Kidney (tissue), 14 donors: ENCODE measurements around the gene QDPR. TPM values are rescaled to one million over a fixed set of nuclear protein-coding genes. Genes with fewer than 3 reads are reported as not detected.
A peak's percentile ranks its signal among the peaks of the same experiment; 100 is the strongest.

Source experiments
- DNase-seq, 5 donors: peaks; one replicate each; pipeline ENCODE4 v3.0.0-alpha.2; 2013 to 2020
- FAIRE-seq: peaks from 2 replicates; lab custom pipeline; 2012; peaks lifted over from hg19 to GRCh38; lab: Jason Lieb, UNC
- H3K27ac ChIP-seq, 2 donors: one replicate each; pipeline ENCODE4 v1.7.0; 2013; ENCODE audit warnings: low read depth in 2 of 2, low read length in 2 of 2, inconsistent platforms in 1 of 2
- H3K27me3 ChIP-seq: one replicate; pipeline ENCODE4 v1.7.1; 2013; ENCODE audit warnings: low read length, inconsistent platforms; ENCODE audit not compliant: control insufficient read depth, insufficient read depth
- H3K36me3 ChIP-seq, 3 donors: one replicate each; pipeline versions ENCODE4 v1.7.0 to v1.7.1; 2013; ENCODE audit warnings: low read length in 3 of 3, control low read depth in 1 of 3, inconsistent platforms in 1 of 3; ENCODE audit not compliant: insufficient read depth in 3 of 3, control insufficient read depth in 2 of 3
- H3K4me1 ChIP-seq, 3 donors: one replicate each; pipeline versions ENCODE4 v1.7.0 to v1.7.1; 2013; ENCODE audit warnings: low read length in 3 of 3, inconsistent platforms in 1 of 3, low read depth in 1 of 3; ENCODE audit not compliant: control insufficient read depth in 2 of 3, insufficient read depth in 2 of 3
- H3K4me3 ChIP-seq, 3 donors: one replicate each; pipeline versions ENCODE4 v1.7.0 to v1.8.1; 2013; ENCODE audit warnings: low read length in 3 of 3, control low read depth in 1 of 3, inconsistent platforms in 1 of 3
- H3K9ac ChIP-seq, 3 donors: one replicate each; pipeline versions ENCODE4 v1.7.0 to v1.7.1; 2013; ENCODE audit warnings: low read length in 3 of 3, control low read depth in 1 of 3, inconsistent platforms in 1 of 3
- H3K9me3 ChIP-seq, 3 donors: one replicate each; pipeline versions ENCODE4 v1.7.0 to v1.7.1; 2013; ENCODE audit warnings: low read length in 3 of 3, control low read depth in 1 of 3, inconsistent platforms in 1 of 3; ENCODE audit not compliant: control insufficient read depth in 2 of 3, insufficient read depth in 1 of 3
- CTCF ChIP-seq: IDR thresholded peaks from 3 replicates; pipeline ENCODE4 v1.5.1; 2012; ENCODE audit warnings: mild to moderate bottlenecking, moderate library complexity, borderline replicate concordance; ENCODE audit not compliant: insufficient read depth; ENCODE audit errors: extremely low read depth
- intact Hi-C: fragments of 100-400 bp; cut with DNase I; formaldehyde crosslinking; loops from one replicate; pipeline ENCODE4 v1.11.1; 2022
- polyA plus RNA-seq: library from polyadenylated mRNA; stranded (reverse); fragments of 350-450 nt; fragmentation: Illumina TruSeq; extraction: RNeasy Lipid Tissue Mini Kit (QIAGEN cat#74804); gene quantifications from one replicate; pipeline ENCODE4 v1.2.3, GENCODE V29; 2014; ENCODE audit warnings: low read depth, low replicate concordance; ENCODE audit not compliant: insufficient read depth
- total RNA-seq: library from RNA; stranded (reverse); fragmentation: NEBNext Ultra II Directional; extraction: Animal tissue kit (Norgen Biotek cat#: 25700); gene quantifications from one replicate; pipeline ENCODE4 v1.2.1, GENCODE V29; 2021
- donor health status: control.
- donor health status: control.
- donor health status: control.
- donor health status: control.
- donor health status: control.
- donor health status: DM: yes; HTN: yes; CAD: no.
- donor health status: Normal renal cell carcinoma (clear cell type).

QDPR gene
- total and polyA plus RNA-seq, 2 donors from 2014 or later: 33.5 to 208 TPM

- TF ChIP-seq CTCF: no peak
- Histone ChIP-seq H3K4me3 (no peak overlapping the region), H3K9ac (no peak overlapping the region), H3K9me3 (no peaks in the 10 kb centered on the region), H3K4me1 (no peaks in the 10 kb centered on the region), H3K27ac (no peak overlapping the region), H3K27me3 (no peaks in the 10 kb centered on the region), H3K36me3 (no peaks in the 10 kb centered on the region)
- DNase-seq (no peak), FAIRE-seq (no peak)
- intact Hi-C loops: no loop called here
These were observed 9.7 kb upstream of the QDPR start for GRCh38 chr4:17521595-17521994.

- no peak overlapping the region for H3K27ac ChIP-seq
- no peaks in the 10 kb centered on the region for H3K9me3 ChIP-seq
- no peaks in the 10 kb centered on the region for H3K36me3 ChIP-seq
- DNase-seq (peak in 4 of 5 donors; percentile 50 to 66 (median 60)), FAIRE-seq (no peak)
- no peak overlapping the region for H3K9ac ChIP-seq
- TF ChIP-seq CTCF: no peak
- no peaks in the 10 kb centered on the region for H3K27me3 ChIP-seq
- intact Hi-C loops: no loop called here
- H3K4me1 ChIP-seq: peaks cover 0 to 2% (median 0%) of the 10 kb centered on the region in 3 donors
- H3K4me3 ChIP-seq: no peak overlapping the region
These were observed 5.8 kb upstream of the QDPR start for GRCh38 chr4:17517664-17518063.

GRCh38 chr4:17516980-17517379 lies 5.1 kb upstream of the QDPR start:
- Histone ChIP-seq H3K9me3 (no peaks in the 10 kb centered on the region), H3K27me3 (no peaks in the 10 kb centered on the region), H3K9ac (no peak overlapping the region), H3K27ac (no peak overlapping the region), H3K36me3 (no peaks in the 10 kb centered on the region), H3K4me3 (no peak overlapping the region), H3K4me1 (peaks cover 0 to 5% (median 5%) of the 10 kb centered on the region in 3 donors)
- TF ChIP-seq CTCF: no peak
- FAIRE-seq (no peak), DNase-seq (no peak)
- intact Hi-C loops: no loop called here
